Vagina (tissue), 2 donors: ENCODE measurements around the gene BLOC1S4.

ENCODE experiments used
- CTCF ChIP-seq, 3 experiments: fragments of 450-650 bp in 2 of 3; fragments of 200-600 bp in 1 of 3; sonication (generic) in 1 of 3; IDR thresholded peaks; one replicate each; pipeline ENCODE4 v1.5.1; 2017 to 2019; ENCODE audit warnings: antibody characterized with exemption in 3 of 3, mild to moderate bottlenecking in 2 of 3, moderate library complexity in 2 of 3
- POLR2A ChIP-seq, 2 donors: fragments of 450-650 bp; IDR thresholded peaks; one replicate each; pipeline ENCODE4 v1.6.1; 2017; ENCODE audit warnings: antibody characterized with exemption in 2 of 2, mild to moderate bottlenecking in 2 of 2, moderate library complexity in 2 of 2
- POLR2AphosphoS5 ChIP-seq, 2 donors: sonication (generic); formaldehyde crosslinking; IDR thresholded peaks; one replicate each; pipeline ENCODE4 v1.9.0; 2017; ENCODE audit warnings: antibody characterized with exemption in 2 of 2, mild to moderate bottlenecking in 2 of 2, low read depth in 1 of 2; ENCODE audit not compliant: insufficient read depth in 1 of 2

GRCh38 chr4:6747294-6748051 is 31.5 kb downstream of the BLOC1S4 start:
- TF ChIP-seq CTCF (IDR thresholded peaks at IDR 0.05) = no peak
- no peak for TF ChIP-seq POLR2A (IDR thresholded peaks at IDR 0.05)
- no peak for TF ChIP-seq POLR2AphosphoS5 (IDR thresholded peaks at IDR 0.05; ENCODE audit: insufficient read depth in 1 of 2, low read depth in 1 of 2)
